COR-L47 (cell line): Measurements from ENCODE around the gene LPAR2.
A peak's percentile ranks its signal among the peaks of the same experiment; 100 is the strongest.

ENCODE experiments used
- DNase-seq: peaks from one replicate; lab custom pipeline; 2025; lab: John Stamatoyannopoulos, UW

LPAR2 gene

GRCh38 chr19:19597809-19598306, 30.2 kb downstream of the LPAR2 start:
- DNase-seq = no peak

DNA sequence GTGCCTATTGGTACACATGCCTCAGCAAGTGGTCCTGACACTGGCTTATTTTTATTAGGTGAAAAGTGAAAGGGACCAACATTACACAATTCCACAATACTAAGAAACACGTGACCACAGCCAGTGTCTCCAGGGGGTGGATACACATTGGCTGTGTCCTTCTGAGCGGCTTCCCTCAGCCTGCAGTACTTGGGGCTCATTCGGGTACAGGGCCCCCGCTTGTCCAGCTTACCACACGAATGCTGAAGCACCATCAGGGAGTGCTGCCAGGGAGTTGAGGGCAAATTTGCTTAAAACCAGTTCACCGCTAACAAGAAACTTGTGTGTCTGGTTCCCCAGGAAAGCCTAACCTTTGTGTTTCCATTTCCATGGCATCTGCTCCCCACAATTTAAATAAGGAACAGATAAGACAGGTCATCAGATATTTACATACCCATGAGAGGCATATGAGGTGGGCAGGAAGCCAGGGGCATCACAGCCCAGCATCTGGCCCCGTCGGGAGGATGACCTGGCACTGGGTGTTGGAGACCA, 32.8 kb downstream of the LPAR2 start:
- DNase-seq = no peak

DNA sequence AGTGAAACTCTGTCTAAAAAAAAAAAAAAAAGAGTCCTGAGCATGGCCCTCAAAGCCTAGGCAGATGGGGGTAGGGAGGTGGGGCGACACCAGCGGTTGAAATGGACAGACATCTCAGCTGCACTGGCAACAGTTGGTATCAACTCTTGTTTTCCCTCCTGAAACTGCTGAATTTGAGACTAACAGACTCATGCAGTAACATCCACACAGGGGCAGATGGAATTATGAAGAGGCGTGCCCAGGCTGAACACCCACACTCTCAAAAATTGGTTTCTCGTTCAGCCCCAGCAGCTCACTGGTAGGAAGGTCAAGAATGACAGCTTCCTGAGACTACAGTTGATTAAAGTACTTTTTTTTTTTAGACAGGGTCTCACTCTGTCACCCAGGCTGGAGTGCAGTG, 33.6 kb downstream of the LPAR2 start:
- DNase-seq = no peak

GRCh38 chr19:19592690-19593089, 35.3 kb downstream of the LPAR2 start:
- DNase-seq = no peak

- no peak for DNase-seq
Measured at GRCh38 chr19:19591133-19591825, 36.7 kb downstream of the LPAR2 start.

- no peak for DNase-seq
Measured at GRCh38 chr19:19588546-19588945, 39.5 kb downstream of the LPAR2 start.

DNA sequence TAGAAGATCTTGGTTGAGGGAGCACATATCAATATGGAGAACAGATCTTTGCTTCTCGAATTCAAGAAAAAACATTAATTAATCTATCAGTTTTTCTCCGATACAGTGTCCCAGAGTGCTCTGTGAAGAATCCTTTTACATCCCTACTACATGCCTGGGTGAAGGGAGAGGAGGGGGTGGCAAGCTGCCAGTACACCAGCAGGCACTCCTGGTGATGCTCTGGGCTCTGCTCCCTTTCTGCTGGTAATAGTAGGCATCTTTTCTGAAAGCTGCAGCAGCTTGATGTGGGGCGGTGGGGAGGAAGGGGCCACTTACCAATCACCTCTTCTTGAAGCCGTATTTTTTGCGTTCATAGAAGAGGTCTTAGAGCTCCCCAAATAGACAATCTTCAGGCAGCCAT, 40.2 kb downstream of the LPAR2 start:
- no peak for DNase-seq

DNA sequence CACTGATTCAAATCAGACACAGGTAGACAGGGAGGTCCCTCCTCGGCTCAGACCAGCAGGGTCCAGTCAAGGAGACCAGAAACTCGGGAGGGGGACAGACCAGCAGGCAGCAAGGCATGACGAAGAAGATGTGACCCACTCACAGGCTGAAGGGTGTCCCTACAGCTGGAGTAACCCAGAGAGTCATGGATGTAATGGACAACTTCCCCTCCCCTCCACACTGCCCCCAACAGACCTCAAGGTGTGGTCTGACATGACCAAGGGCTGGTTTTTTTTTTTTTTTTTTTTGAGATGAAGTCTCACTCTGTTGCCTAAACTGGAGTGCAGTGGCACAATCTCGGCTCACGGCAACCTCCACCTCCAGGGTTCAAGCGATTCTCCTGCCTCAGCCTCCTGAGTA, 43.7 kb downstream of the LPAR2 start:
- DNase-seq = no peak

DNA sequence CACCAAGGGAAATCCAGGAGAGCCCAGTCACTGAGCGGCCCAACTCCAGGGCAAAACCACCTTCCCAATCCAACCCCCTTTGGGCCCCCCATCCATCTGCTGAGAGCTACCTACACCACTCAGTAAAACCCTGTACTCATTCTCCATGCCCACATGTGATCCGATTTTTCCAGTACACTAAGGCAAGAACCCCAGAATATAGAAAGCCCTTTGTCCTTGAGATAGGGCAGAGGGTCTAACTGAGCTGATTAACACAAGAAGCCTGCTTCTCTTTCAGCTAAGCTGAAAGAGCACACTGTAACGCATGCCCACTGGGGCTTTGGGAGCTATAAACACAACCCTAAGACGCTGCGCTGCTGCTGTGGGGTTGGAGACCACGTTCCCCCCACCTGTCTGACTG, 45.5 kb downstream of the LPAR2 start:
- no peak for DNase-seq

- DNase-seq = no peak
Measured at GRCh38 chr19:19581391-19581790, 46.6 kb downstream of the LPAR2 start.

DNA sequence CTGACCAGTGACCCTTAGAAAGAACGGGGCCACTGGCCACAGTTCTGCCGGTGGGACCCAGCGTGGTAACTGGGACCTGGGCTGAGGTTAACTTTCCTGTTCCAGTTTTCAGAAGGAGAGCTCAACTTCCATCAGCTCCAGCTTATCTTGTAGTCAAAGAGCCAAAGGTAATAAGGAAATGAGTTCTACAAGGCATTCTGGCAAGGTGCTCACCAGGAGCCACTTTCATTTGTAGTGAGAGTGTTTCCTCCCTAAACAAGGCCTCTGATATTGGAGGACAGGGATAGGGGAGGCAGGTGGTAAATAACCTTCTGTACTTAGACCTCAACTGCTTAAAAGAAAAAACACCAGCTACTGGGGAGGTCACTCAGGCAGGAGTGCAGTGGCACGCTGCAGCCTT, 47.6 kb downstream of the LPAR2 start:
- no peak for DNase-seq

GRCh38 chr19:19579533-19580361, 48.3 kb downstream of the LPAR2 start:
- no peak for DNase-seq

- DNase-seq = peak; percentile 95
Measured at GRCh38 chr19:19578252-19578651, 49.8 kb downstream of the LPAR2 start.

DNA sequence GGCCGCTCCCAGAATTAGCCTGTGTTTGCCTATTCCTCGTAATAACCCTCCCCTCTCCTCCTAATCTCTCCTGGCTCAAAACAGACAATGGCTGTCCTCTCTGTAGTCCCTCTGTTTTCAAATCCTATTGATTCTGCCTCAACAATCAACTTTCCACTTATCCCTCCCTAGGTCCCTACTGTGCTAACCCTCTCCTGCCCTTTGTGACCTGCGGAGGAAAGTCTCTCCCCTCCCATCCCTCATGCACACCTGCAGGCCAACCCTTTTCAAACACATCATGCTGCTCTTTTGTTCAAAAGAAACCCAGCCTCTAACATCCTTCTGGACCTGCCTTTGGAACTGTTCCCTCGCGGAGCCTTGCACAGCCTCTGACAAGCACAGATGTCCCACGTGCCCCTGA, 52.6 kb downstream of the LPAR2 start:
- peak; percentile 88 for DNase-seq
